Amniotic stem cell (primary cell): ENCODE results near the gene CDK1.
"Not testable (repeated sequence)": the region's sequence is repeated elsewhere in the genome, so short reads cannot be mapped to it uniquely, and the experiment has no call there.

Experiments used
- DNase-seq: peaks from one replicate; lab custom pipeline; 2025; lab: John Stamatoyannopoulos, UW

The CDK1 gene

DNA sequence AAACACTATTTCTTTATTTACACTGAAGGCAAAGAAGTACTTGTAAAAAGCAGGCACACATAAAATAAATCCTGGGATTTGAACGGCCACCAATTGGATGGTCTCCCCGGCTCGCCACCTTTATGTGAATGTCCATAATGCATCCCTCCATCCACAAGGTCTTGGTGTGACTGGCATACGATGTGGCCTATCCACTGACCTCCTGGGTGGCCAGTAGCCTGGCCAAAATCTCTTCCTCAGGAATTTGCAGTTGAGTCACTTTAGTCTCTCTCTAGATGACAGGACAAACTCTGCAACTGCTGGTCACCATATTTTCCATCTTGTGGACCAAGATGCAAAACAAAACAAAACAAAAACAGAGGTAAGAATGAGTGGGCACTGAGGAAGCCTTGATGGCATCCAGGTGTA is 39.1 kb downstream of the CDK1 start:
- DNase-seq = no peak

DNA sequence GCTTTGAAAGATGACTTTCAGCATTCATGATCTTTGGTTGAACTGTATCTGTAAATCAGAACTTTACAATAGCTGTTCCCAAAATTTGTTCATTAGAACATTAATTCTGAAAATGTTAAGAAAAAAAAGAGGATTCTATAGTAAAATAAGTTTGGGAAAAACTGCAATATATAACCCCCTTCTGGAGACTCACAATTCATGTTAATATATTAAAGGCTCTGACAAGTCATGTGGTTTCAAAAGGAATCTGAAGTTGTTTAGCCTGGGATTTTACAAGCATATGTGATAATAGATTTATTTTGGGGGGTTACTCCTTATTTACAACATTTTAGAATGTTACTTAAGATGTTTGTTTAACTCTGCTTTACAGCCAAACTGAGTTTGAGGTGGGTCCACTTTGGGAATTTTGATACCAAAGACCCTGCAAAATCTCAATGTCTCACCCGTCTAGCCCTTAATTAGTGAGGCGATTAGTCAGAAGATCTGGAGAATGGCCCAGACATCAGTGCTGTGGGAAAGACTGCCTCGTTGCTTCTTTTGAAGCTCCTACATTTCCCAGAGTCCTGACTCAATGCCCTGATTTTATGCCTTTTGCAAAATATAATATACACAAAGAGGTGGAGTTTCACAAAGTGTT is 40.0 kb downstream of the CDK1 start:
- DNase-seq = peak; percentile 38

GRCh38 chr10:60819271-60819670 is 41.0 kb downstream of the CDK1 start:
- no peak for DNase-seq

GRCh38 chr10:60820093-60820754 is 41.9 kb downstream of the CDK1 start:
- no peak for DNase-seq

DNA sequence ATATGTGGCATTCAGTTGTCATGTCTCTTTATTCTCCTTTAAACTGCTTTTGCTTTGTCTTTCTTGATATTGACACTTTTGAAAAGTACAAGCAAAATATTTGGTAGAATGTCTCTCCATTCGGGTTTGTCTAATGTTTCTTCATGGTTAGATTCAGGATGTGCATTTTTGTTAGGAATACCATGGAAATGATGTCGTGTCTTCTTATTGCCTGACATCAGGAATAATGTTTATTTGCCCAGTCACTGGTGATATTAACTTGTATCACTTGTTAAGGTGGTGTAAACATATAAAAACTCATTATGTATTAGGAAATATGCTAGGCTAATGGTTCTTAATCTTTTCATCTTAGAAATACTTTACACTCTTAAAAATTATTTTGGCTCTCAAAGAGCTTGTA is 43.4 kb downstream of the CDK1 start:
- no peak for DNase-seq

GRCh38 chr10:60822809-60823208 is 44.5 kb downstream of the CDK1 start:
- no peak for DNase-seq

DNA sequence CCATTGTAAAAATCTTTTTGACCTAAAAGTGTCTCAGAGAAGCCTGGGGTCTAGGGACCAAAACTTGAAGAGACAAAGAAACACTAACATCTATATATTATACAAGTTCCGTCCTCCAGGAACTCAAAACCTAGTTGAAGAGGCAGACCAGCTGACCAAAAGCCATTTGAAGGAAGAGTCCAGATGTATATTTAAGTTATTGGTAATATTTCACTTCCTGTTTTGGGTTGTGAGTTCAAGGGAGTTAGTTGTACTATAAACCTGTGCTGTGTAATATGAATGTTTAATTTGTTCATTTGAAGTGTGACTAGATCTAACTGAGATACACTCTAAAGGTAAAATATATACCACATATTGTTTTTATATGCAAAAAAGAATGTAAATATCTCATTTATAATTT is 45.0 kb downstream of the CDK1 start:
- DNase-seq = no peak

- DNase-seq = no peak
These were observed 47.2 kb downstream of the CDK1 start for GRCh38 chr10:60825520-60825919.

DNA sequence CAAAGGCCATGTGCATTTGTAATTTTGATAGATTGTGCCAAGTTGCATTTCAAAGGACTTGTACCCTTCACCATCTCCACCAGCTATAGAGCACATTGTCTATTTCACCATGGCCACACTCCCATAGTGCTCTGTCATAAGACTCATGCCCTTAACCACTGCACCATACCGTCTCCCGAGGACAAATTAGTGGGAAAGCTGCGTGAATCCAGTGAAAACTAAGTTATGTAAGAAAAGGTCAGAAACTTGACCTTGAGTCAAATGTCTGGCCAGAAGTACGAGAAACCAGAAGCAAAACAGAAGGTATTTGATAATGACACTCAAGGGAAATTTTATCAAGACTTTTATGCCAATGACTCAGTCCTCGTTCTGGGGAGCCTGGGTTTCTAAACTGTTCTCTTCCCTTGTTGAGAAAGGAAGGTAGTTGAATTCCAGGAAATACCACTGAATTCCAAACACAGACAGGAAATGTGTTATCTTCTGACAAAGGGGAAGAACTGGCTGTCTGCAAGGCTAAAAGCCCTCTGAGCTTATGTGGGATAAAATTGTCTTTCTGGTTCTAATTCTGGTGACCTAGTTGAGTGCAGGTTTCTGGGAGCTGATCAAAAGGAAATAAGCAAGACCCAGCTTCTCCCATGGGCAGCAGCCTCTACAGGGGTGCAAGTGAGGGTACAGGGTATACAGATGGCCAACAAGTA is 49.7 kb downstream of the CDK1 start:
- DNase-seq = no peak

DNA sequence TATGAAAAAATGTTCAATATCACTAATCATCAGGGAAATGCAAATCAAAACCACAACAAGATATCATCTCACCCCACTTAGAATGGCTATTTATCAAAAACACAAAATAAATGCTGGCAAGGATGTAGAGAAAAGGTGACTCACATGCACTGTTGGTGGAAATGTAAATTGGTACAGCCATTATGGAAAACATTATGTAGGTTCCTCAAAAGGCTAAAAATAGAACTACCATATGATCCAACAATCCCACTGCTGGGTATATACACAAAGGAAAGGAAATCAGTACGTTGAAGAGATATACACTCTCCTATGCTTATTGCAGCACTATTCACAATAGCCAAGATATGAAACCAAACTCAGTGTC is 50.2 kb downstream of the CDK1 start:
- no peak for DNase-seq

GRCh38 chr10:60832136-60832535 is 53.9 kb downstream of the CDK1 start:
- DNase-seq = not testable (repeated sequence)

DNA sequence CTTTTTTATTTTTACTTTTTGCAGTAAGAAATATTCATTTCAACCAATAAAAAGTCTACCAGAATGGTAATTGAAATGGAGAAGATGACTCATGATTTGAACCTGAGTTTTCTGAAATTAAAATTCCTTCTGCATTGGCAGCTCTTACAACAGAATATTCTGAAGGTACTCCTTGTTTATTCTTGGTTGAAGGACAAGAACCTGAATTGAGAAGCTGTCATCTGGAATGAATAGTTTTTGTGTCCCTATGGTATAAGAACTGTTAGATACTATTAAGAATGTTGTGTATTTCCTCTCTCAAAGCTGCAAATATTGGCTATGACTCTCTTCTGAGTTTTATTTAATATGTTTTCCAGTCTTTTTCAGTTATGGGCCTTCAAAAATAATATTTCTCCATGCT is 56.1 kb downstream of the CDK1 start:
- DNase-seq = no peak

- DNase-seq = no peak
These were observed 56.8 kb downstream of the CDK1 start for GRCh38 chr10:60835049-60835448.

- DNase-seq = not testable (repeated sequence)
These were observed 62.9 kb downstream of the CDK1 start for GRCh38 chr10:60841227-60841626.

DNA sequence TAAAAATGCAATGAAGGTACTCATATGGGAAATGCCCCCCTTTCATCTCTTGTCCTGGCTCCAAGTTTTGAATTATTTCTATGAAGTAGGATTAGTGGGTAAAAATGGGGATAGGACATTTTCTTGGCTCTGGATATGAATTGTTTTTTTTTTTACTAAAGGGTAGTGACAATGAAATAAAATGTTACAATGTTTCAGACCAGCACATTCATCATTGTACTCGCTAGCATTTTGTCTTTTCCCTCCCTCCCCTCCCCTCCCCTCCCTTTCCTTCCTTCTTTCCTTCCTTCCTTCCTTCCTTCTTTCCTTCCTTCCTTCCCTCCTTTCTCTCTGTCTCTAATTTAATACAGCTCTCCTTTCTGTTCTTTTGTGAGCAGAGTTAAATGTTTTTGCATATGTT is 64.4 kb downstream of the CDK1 start:
- DNase-seq = no peak
